ENCODE results near the gene PDK2.
A peak's percentile ranks its signal among the peaks of the same experiment; 100 is the strongest.

Gene PDK2

GRCh38 chr17:50153650-50154575, 58.8 kb downstream of the PDK2 start:
- no peak for DNase-seq

DNA sequence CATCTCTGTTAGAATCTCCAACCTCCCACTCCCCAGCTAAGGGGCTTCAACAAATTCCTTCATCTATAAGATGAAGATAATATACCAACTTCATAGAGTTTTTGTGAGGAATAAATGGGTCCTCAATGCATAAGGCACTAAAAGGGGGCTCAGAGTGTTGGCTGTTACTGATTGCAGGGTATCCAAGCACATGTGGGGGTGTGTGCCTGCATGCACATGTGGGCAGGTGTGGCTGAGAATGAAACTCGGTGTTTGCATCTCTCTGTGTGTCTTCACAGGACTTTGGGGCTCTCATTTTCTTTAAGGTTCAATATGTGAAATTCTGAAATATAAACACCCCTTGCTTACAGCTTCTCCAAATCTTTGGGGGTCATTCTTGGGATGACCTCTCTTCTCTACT, 59.5 kb downstream of the PDK2 start:
- DNase-seq = no peak

DNA sequence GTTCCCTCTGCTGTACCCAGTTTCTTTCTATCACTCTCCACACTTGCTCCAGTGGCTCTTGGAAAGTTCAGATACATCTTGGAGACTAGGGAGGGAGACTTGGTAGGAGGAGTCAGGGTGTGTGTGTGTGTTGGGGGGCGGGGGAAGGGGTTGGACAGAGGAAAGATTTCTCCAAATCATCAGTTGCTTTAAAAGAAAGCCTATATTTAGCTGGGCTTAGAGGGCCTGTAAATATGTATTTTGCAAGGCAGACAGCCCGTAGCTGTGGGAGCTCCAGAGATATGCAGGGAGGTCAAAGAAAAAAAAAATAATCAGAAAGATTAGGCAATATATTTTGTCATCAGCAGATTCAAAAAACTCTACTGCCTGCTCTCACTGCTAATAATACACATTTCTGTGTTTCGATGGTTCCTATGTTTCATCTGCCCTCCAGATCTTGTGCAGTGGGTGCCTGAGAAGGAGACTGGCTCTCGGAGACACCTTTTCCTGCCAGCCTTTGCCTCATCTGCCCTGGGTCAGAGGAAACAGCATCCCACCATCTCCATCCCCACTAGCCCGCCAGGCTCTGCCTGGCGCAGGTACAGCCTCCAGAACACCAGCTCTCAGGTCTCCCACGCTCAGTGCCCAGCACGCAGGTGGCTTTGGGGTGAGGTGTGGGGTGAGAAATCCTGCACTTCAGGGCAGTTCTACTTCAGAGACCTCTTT, 60.1 kb downstream of the PDK2 start:
- DNase-seq = no peak

GRCh38 chr17:50157891-50158290, 62.7 kb downstream of the PDK2 start:
- DNase-seq = no peak

DNA sequence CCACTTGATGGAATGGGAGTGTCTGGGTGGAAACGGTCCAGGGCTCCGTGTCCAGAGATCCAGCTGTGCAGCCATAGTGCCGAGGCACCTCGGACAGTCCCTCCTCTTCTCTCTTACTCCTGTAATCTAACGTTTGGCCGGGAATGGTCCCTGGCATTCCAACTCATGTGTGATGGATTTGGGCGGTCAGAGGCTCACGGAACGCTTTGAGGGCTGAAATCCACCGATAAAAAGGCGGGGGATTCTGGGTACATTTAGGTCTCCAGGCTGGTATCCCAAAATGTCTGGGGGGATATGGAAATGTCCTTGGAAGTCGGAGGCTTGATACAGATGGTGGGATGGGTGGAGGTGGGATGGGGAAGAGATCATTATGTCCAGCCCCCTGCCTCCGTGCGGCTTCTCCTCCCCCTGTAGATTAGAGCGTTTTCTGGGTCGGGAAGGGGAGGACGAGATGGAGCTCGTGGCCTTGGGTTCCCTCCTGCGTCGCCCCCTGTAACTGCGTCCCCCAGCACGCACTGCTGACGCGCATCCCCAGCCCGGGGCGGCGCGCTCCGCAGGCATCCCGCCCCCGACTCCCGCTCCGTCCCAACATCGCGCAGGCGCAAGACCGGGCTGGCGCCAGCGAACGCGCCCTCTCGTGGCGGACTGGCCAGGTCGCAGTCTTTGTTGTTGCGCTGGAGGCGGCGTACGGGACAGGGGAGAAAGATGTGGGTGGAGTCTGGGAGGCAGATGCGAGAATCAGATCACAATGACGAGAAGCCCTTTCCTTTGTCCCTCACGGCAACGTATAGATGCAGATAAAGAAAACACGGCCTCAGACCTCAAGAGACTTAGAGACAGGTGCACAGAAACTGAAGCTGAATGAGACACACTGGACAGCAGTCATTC, 66.1 kb downstream of the PDK2 start:
- DNase-seq = peak; percentile 93
